Astrocyte (in vitro differentiated cells and primary cell): Measurements from ENCODE around the gene CRAT.

Source experiments
- EZH2 ChIP-seq: IDR thresholded peaks from 2 replicates; pipeline ENCODE4 v1.6.1; 2012; ENCODE audit warnings: mild to moderate bottlenecking, low read length, inconsistent platforms; ENCODE audit not compliant: insufficient read depth
- TF ChIP-seq, protein P1 (sequence below): IDR thresholded peaks from 2 replicates; pipeline ENCODE4 v1.5.1; 2011; ENCODE audit warnings: low read depth, mild to moderate bottlenecking, inconsistent platforms, low read length, moderate library complexity; ENCODE audit not compliant: insufficient read depth

DNA sequence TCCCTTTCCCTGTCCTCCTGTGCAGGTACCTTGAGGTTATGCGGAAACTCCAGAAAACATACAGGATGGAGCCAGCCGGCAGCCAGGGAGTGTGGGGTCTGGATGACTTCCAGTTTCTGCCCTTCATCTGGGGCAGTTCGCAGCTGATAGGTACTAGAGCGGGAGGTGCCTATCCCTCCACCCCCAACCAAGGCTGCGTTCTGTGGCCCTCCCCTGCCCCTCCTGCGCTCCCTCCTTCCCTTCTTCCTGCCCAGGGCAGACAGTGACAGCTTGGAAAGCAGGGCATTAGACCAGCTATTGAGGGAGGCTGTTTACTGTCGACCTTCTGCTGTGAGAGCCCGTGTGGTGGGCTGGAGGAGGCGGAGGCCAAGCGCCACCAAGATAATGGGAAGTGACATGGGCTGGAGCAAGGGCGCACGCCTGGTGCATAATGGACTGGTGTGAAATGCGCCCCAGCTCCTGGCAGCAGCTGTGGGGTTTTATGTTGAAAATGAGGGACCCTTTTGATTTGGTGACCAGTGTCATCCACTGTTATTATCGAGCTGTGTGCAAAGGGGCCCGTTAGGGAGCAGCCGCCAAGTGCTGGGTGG is 25.9 kb upstream of the CRAT start:
- TF ChIP-seq, protein P1, sequence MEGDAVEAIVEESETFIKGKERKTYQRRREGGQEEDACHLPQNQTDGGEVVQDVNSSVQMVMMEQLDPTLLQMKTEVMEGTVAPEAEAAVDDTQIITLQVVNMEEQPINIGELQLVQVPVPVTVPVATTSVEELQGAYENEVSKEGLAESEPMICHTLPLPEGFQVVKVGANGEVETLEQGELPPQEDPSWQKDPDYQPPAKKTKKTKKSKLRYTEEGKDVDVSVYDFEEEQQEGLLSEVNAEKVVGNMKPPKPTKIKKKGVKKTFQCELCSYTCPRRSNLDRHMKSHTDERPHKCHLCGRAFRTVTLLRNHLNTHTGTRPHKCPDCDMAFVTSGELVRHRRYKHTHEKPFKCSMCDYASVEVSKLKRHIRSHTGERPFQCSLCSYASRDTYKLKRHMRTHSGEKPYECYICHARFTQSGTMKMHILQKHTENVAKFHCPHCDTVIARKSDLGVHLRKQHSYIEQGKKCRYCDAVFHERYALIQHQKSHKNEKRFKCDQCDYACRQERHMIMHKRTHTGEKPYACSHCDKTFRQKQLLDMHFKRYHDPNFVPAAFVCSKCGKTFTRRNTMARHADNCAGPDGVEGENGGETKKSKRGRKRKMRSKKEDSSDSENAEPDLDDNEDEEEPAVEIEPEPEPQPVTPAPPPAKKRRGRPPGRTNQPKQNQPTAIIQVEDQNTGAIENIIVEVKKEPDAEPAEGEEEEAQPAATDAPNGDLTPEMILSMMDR: no peak
- TF ChIP-seq EZH2: no peak
